ENCODE measurements around the gene XYLT1. TPM values are rescaled to one million over a fixed set of nuclear protein-coding genes. Genes with fewer than 3 reads are reported as not detected.

Gene XYLT1
- total RNA-seq, 1 experiment from 2014 or later, result 14.5 TPM

- no peaks in the 10 kb centered on the region for H3K9me3 Mint-ChIP-seq
- Histone ChIP-seq H3K56ac (ENCODE audit: insufficient read length, low read depth, low read length) (no peak overlapping the region), H3K4me1 (ENCODE audit: insufficient read depth, low read length) (no peaks in the 10 kb centered on the region), H4K8ac (replicated peaks; ENCODE audit: insufficient read length, low read depth, low read length) (no peak overlapping the region), H3K27me3 (ENCODE audit: insufficient read depth, low read length) (no peaks in the 10 kb centered on the region), H3K23ac (ENCODE audit: insufficient read length, low read depth, low read length) (no peak overlapping the region), H2BK15ac (ENCODE audit: low read depth, low read length) (no peak overlapping the region), H3T11ph (ENCODE audit: low read length) (no peak overlapping the region), H3K18ac (ENCODE audit: insufficient read length, low read depth, low read length) (no peak overlapping the region), H2BK20ac (ENCODE audit: low read depth, low read length, poor library complexity, severe bottlenecking) (no peak overlapping the region), H4K20me1 (ENCODE audit: control insufficient read depth, insufficient read depth, insufficient read length) (no peaks in the 10 kb centered on the region), H4K5ac (ENCODE audit: insufficient read length, low read depth, low read length) (no peak overlapping the region), H3K23me2 (ENCODE audit: insufficient read length, low read depth, low read length, poor library complexity, severe bottlenecking) (no peaks in the 10 kb centered on the region), H3K9me3 (ENCODE audit: control insufficient read depth, low read depth, low read length) (no peaks in the 10 kb centered on the region), H4K91ac (ENCODE audit: insufficient read length, low read depth, low read length) (no peak overlapping the region), H2BK120ac (ENCODE audit: low read depth, low read length, poor library complexity, severe bottlenecking) (no peak overlapping the region), H3K14ac (ENCODE audit: insufficient read depth, low read length) (no peak overlapping the region), H2AK5ac (ENCODE audit: insufficient read length, low read length) (no peak overlapping the region), H2BK5ac (ENCODE audit: insufficient read length, low read length) (no peak overlapping the region), H3K27ac (ENCODE audit: insufficient read length, low read depth, low read length) (no peak overlapping the region), H3K4me2 (ENCODE audit: insufficient read depth, insufficient read length, low read length) (no peak overlapping the region), H2AFZ (ENCODE audit: low read length) (no peak overlapping the region), H3K79me1 (ENCODE audit: insufficient read depth, low read depth, low read length, poor library complexity, severe bottlenecking) (no peaks in the 10 kb centered on the region), H3K79me2 (ENCODE audit: insufficient read depth, low read length) (no peaks in the 10 kb centered on the region), H3K4ac (ENCODE audit: low read depth, low read length) (no peak overlapping the region), H2BK12ac (ENCODE audit: insufficient read length, low read depth, low read length) (no peak overlapping the region), H3K9ac (ENCODE audit: extremely low read depth, insufficient read length, low read length) (no peak overlapping the region)
- TF ChIP-seq CTCF (conservative IDR thresholded peaks at IDR 0.05), result no peak
- DNase-seq, result no peak
- no peak overlapping the region for H3K27ac Mint-ChIP-seq
- 0 out of 2 replicates have a peak, but pooled peaks cover 1% of the 10 kb centered on the region for H3K27me3 Mint-ChIP-seq (ENCODE audit: low read depth)
- no peak overlapping the region for H3K4me3 Mint-ChIP-seq
- H3K36me3 Mint-ChIP-seq (ENCODE audit: insufficient read depth in 1 of 3, low read depth in 3 of 3), result 0 out of 7 replicates have a peak, but pooled peaks cover 0 to under 1% (median 0%) of the 10 kb centered on the region in 3 experiments
- H3K4me1 Mint-ChIP-seq, result peaks cover 0 to 5% of the 10 kb centered on the region in 2 experiments; a peak in 1 of 4 replicates
- WGBS (ENCODE audit: extremely low coverage, insufficient read length, low lambda C conversion rate), result no CpG with 5 or more reads among the region's 8 CpGs
These were observed 327.0 kb downstream of the XYLT1 start for GRCh38 chr16:17143546-17144419.

Data from H9 (cell line).